Measurements from ENCODE around the gene PTPRH. TPM values are rescaled to one million over a fixed set of nuclear protein-coding genes. Genes with fewer than 3 reads are reported as not detected.

PTPRH gene
- total RNA-seq, 4 donors from 2014 or later, result 26.4 to 261 (median 246) TPM

DNA sequence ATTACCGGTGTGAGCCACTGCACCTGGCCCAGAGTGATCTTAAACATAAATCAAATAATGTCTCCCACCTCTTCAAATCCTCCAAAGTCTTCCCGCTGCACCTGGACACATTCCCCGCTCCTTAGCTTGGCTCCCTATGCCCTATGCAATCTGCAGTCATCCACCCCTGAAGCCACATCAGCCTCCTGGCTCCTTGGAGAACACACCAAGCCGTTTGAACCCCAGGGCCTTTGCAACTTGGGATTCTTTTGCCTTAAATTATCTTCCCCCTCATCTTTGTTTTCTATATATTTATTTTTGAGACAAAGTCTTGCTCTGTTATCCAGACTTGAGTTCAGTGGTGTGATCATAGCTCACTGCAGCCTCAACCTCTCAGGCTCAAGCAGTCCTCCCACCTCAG, 40.2 kb downstream of the PTPRH start:
- Histone ChIP-seq H3K4me3 (no peak overlapping the region), H3K9me3 (no peaks in the 10 kb centered on the region), H3K4me1 (peaks cover 0 to 17% (median 8%) of the 10 kb centered on the region in 4 donors), H3K27ac (no peak overlapping the region), H3K36me3 (no peaks in the 10 kb centered on the region), H3K27me3 (peaks cover 0 to 30% of the 10 kb centered on the region in 2 donors)
- no peak for TF ChIP-seq POLR2A (IDR thresholded peaks at IDR 0.05)
- TF ChIP-seq, protein P1, sequence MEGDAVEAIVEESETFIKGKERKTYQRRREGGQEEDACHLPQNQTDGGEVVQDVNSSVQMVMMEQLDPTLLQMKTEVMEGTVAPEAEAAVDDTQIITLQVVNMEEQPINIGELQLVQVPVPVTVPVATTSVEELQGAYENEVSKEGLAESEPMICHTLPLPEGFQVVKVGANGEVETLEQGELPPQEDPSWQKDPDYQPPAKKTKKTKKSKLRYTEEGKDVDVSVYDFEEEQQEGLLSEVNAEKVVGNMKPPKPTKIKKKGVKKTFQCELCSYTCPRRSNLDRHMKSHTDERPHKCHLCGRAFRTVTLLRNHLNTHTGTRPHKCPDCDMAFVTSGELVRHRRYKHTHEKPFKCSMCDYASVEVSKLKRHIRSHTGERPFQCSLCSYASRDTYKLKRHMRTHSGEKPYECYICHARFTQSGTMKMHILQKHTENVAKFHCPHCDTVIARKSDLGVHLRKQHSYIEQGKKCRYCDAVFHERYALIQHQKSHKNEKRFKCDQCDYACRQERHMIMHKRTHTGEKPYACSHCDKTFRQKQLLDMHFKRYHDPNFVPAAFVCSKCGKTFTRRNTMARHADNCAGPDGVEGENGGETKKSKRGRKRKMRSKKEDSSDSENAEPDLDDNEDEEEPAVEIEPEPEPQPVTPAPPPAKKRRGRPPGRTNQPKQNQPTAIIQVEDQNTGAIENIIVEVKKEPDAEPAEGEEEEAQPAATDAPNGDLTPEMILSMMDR (IDR thresholded peaks at IDR 0.05), result no peak
- DNase-seq, result no peak

DNA sequence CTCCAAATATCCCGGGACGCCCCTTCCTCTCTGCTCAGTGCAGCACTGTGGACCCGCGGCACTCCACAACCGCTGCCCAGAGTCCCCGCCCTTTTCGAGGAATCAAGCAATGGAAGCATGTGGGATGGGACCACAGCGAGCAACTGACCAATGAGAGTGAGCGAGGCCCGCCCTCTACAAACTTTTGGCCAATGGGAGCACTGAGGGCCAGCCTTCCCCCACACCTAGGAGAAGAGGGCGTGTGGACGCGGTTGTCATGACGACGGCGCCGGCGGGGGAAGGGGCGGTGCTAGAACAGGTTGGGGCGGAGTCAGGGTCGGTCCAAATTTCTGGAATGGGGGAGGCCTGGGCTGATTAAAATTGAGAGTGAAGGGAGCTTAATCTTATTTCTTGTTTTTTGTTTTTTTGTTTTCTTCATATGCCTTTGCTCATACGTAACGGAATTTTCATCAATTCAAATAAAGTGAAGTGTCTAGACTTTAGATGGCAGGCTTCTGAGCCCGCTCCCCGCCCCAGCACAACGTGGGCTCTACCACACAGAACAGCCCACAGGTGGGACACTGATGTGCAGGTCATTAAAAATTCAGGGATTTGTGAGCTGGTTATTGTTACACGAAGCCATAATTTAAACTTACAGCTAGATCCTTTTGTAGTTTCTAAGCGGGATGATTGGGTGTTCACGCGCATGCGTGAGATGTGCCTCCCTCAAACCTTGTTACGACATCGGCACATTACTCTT, 42.6 kb downstream of the PTPRH start, which contains the start of gene DNAAF3:
Gene DNAAF3 (minus strand): TSS at position 84 of the 739 bp plus-strand sequence. CDS start 200 bp downstream, outside the sequence.
- Histone ChIP-seq H3K27ac (no peak within 1 kb of the TSS), H3K36me3 (no peaks in the 10 kb centered on the region), H3K27me3 (peaks cover 0 to 24% of the 10 kb centered on the region in 2 donors), H3K4me3 (peak within 1 kb of the TSS in 3 of 4 donors; percentile 15 to 52 (median 52)), H3K4me1 (peaks cover 0 to 15% (median 4%) of the 10 kb centered on the region in 4 donors), H3K9me3 (no peaks in the 10 kb centered on the region)
- TF ChIP-seq, protein P1 (IDR thresholded peaks at IDR 0.05), result no peak
- TF ChIP-seq POLR2A (IDR thresholded peaks at IDR 0.05), result no peak
- DNase-seq, result peak; percentile 47 to 94 (median 93)

DNA sequence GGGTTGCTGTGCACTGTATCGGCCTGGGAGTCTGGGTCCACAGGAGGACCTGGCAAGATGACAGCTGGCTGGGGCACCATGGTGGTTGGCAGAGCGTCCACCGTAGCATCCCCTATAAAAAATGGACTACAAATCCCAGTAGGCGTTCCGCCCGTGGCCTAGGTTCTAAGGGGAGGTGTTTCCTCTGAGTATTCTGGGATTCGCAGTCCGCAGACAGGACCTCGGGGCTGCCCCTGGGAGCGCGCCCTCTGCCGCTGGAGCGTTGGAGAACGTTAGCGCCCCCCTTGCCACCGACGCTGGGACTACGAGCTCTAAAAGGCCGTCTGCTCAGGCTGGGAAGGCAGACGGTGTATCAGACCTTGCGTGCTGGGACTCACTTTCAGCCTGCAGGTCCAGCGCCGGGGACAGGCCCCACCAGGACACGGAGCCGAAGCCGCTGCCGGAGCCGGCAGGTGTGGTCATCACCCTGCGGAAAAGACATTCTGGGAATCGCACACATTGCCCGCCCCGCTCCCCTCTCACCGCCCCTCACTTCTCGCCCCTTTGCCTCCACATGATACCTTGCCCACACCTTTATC, 43.3 kb downstream of the PTPRH start:
- peaks cover 0 to 30% of the 10 kb centered on the region in 2 donors for H3K27me3 ChIP-seq
- H3K27ac ChIP-seq, result no peak overlapping the region
- H3K9me3 ChIP-seq, result peaks cover 0 to under 1% (median 0%) of the 10 kb centered on the region in 4 donors
- TF ChIP-seq, protein P1 (IDR thresholded peaks at IDR 0.05), result peak in 3 of 6 experiments; percentile 5 to 43 (median 25)
- TF ChIP-seq POLR2A (IDR thresholded peaks at IDR 0.05), result no peak
- peak overlapping the region in 3 of 4 donors; percentile 15 to 52 (median 52) for H3K4me3 ChIP-seq
- peaks cover 0 to 15% (median 4%) of the 10 kb centered on the region in 4 donors for H3K4me1 ChIP-seq
- DNase-seq, result peak in 2 of 3 donors; percentile 77 to 78
- no peaks in the 10 kb centered on the region for H3K36me3 ChIP-seq

DNA sequence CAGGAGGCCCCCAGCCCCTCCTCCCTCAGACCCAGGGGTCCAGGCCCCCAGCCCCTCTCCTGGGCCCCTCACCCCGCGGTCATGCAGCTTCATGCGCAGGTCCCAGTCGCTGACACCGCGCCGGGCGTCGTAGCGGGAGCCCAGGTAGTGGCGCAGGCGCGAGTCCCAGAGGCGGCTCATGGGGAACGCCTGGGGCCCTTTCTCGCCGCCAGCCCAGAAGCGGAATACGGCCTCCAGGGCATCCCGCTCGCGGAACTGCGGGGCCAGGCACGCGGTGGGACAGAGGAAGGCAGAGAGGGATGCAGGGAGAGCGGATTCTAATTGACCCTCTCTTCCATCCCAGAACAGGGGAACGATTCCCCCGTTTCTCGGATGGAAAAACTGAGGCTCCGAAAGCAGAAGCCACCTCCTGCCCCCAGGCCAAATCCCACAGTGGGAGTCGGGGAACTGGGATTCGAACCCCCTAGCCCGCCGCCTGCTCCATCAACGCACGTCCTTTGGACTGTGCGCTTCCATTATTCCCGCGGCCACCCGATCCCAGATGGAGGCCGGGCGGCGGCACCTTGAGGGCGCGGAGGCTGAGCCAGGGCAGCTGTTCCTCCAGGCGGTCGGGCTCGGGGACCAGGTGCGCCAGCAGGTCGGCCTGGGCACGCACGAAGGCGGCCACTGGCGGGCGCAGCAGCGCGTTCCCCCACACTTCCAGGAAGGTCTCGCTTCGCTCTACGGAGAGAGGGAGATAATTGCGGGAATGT, 47.6 kb downstream of the PTPRH start:
- H3K9me3 ChIP-seq, result peaks cover 0 to 6% (median 0%) of the 10 kb centered on the region in 4 donors
- no peak for DNase-seq
- peaks cover 0 to 34% of the 10 kb centered on the region in 2 donors for H3K27me3 ChIP-seq
- peaks cover 0 to 12% (median 4%) of the 10 kb centered on the region in 4 donors for H3K4me1 ChIP-seq
- no peaks in the 10 kb centered on the region for H3K36me3 ChIP-seq
- no peak for TF ChIP-seq POLR2A (IDR thresholded peaks at IDR 0.05)
- TF ChIP-seq, protein P1 (IDR thresholded peaks at IDR 0.05), result no peak
- no peak overlapping the region for H3K4me3 ChIP-seq
- H3K27ac ChIP-seq, result no peak overlapping the region

DNA sequence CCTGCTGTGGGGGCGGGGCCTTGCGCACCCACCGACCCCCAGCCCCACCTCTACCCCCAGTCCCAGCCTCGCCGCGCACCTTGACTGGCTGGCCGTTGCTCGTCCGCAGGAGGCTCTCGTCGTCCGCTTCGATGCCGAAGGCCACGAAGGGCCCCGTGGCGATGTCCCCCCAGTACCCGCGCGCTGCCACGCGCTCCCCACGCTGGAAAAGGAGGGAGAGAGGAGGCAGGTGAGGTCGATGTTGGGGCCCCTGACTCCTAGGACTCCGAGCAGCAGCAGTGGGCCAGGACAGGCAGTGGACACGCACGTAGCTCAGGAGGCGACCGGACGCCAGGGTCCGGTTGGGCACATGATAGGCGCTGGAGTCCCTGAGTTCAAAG, 48.3 kb downstream of the PTPRH start:
- TF ChIP-seq, protein P1 (IDR thresholded peaks at IDR 0.05), result no peak
- TF ChIP-seq POLR2A (IDR thresholded peaks at IDR 0.05), result no peak
- H3K4me3 ChIP-seq, result no peak overlapping the region
- peaks cover 0 to 6% (median 0%) of the 10 kb centered on the region in 4 donors for H3K9me3 ChIP-seq
- H3K27ac ChIP-seq, result no peak overlapping the region
- peaks cover 0 to 13% (median 2%) of the 10 kb centered on the region in 4 donors for H3K4me1 ChIP-seq
- peaks cover 0 to 33% of the 10 kb centered on the region in 2 donors for H3K27me3 ChIP-seq
- DNase-seq, result no peak
- no peaks in the 10 kb centered on the region for H3K36me3 ChIP-seq
